Liver (tissue), 9 donors: ENCODE measurements around the gene WNK2. TPM values are rescaled to one million over a fixed set of nuclear protein-coding genes. Genes with fewer than 3 reads are reported as not detected.

Experiments used
- DNase-seq: peaks from one replicate; pipeline ENCODE4 v3.0.0-alpha.2; 2017; ENCODE audit warnings: low spot score
- H3K27ac ChIP-seq, 2 donors: one replicate each; pipeline ENCODE4 v1.7.0; 2013; ENCODE audit warnings: inconsistent platforms in 2 of 2, low read length in 2 of 2, control low read depth in 1 of 2, low read depth in 1 of 2, mild to moderate bottlenecking in 1 of 2
- H3K27me3 ChIP-seq, 4 donors: one replicate each; pipeline versions ENCODE4 v1.6.1 to v1.7.0; 2013; ENCODE audit warnings: low read length in 3 of 4, inconsistent platforms in 1 of 4, mild to moderate bottlenecking in 1 of 4, moderate library complexity in 1 of 4; ENCODE audit not compliant: control insufficient read depth in 4 of 4, insufficient read depth in 4 of 4
- H3K36me3 ChIP-seq, 4 donors: one replicate each; pipeline versions ENCODE4 v1.6.1 to v1.7.0; 2013; ENCODE audit warnings: low read length in 3 of 4, mild to moderate bottlenecking in 3 of 4, low read depth in 1 of 4, moderate library complexity in 1 of 4; ENCODE audit not compliant: control insufficient read depth in 4 of 4, insufficient read depth in 3 of 4
- H3K4me1 ChIP-seq, 4 donors: one replicate each; pipeline versions ENCODE4 v1.6.1 to v1.7.0; 2013; ENCODE audit warnings: low read length in 3 of 4, mild to moderate bottlenecking in 3 of 4, moderate library complexity in 1 of 4; ENCODE audit not compliant: control insufficient read depth in 4 of 4, insufficient read depth in 4 of 4
- H3K4me3 ChIP-seq, 3 donors: one replicate each; pipeline versions ENCODE4 v1.6.1 to v1.7.0; 2013; ENCODE audit warnings: low read length in 3 of 3, control low read depth in 1 of 3, low read depth in 1 of 3, mild to moderate bottlenecking in 1 of 3
- H3K9ac ChIP-seq, 2 donors: one replicate each; pipeline ENCODE4 v1.7.0; 2013; ENCODE audit warnings: low read length in 2 of 2, mild to moderate bottlenecking in 2 of 2, moderate library complexity in 2 of 2, control low read depth in 1 of 2, low read depth in 1 of 2
- H3K9me3 ChIP-seq, 4 donors: one replicate each; pipeline versions ENCODE4 v1.6.1 to v1.7.0; 2013; ENCODE audit warnings: low read length in 3 of 4; ENCODE audit not compliant: control insufficient read depth in 4 of 4
- EGR1 ChIP-seq, 2 donors: IDR thresholded peaks; 2 replicates each; pipeline ENCODE4 v1.6.1; 2016 to 2018; ENCODE audit warnings: antibody characterized with exemption in 2 of 2, low read depth in 2 of 2
- FOXA1 ChIP-seq: IDR thresholded peaks from 2 replicates; pipeline ENCODE4 v1.6.1; 2016; ENCODE audit warnings: antibody characterized with exemption
- FOXA2 ChIP-seq: IDR thresholded peaks from 2 replicates; pipeline ENCODE4 v1.6.1; 2016; ENCODE audit warnings: antibody characterized with exemption
- GABPA ChIP-seq, 2 donors: IDR thresholded peaks in 1 of 2; conservative IDR thresholded peaks in 1 of 2; 2 replicates each; pipeline ENCODE4 v1.6.1; 2016; ENCODE audit warnings: antibody characterized with exemption in 2 of 2, mild to moderate bottlenecking in 1 of 2, moderate library complexity in 1 of 2
- HNF4G ChIP-seq: IDR thresholded peaks from 2 replicates; pipeline ENCODE4 v1.6.1; 2016; ENCODE audit warnings: antibody characterized with exemption
- NR2F2 ChIP-seq: IDR thresholded peaks from 2 replicates; pipeline ENCODE4 v1.6.1; 2016; ENCODE audit warnings: antibody characterized with exemption
- RAD21 ChIP-seq, 2 donors: IDR thresholded peaks; 2 replicates each; pipeline ENCODE4 v1.6.1; 2016; ENCODE audit warnings: antibody characterized with exemption in 2 of 2, mild to moderate bottlenecking in 2 of 2
- SP1 ChIP-seq: IDR thresholded peaks from 2 replicates; pipeline ENCODE4 v1.6.1; 2018; ENCODE audit warnings: antibody characterized with exemption, mild to moderate bottlenecking
- TAF1 ChIP-seq: conservative IDR thresholded peaks from 2 replicates; pipeline ENCODE4 v1.6.1; 2016; ENCODE audit warnings: antibody characterized with exemption, mild to moderate bottlenecking
- YY1 ChIP-seq: IDR thresholded peaks from 2 replicates; pipeline ENCODE4 v1.6.1; 2016; ENCODE audit warnings: antibody characterized with exemption, mild to moderate bottlenecking
- WGBS: extraction: QIAGEN DNeasy Blood & Tissue Kit; methylation state at CpG from one replicate; pipeline ENCODE4 v1.1.7; 2013; 5-methylcytosine and 5-hydroxymethylcytosine counted together
- polyA plus RNA-seq, 2 donors: library from polyadenylated mRNA; stranded (reverse) in 1 of 2; unstranded in 1 of 2; fragments of 200-250 nt in 1 of 2; fragments of >200 nt in 1 of 2; fragmentation: Nextera tagmentation in 1 of 2; extraction: Ambion mirVana in 1 of 2; gene quantifications; one replicate each; pipeline versions ENCODE4 v1.2.1 to v1.2.3, GENCODE V29; 2013 to 2015
- total RNA-seq, 2 donors: library from RNA; depleted of rRNA; stranded (reverse); fragments of >200 nt; gene quantifications; one replicate each; pipeline ENCODE4 v1.2.3, GENCODE V29; 2014
- TF ChIP-seq, protein P1 (sequence below): IDR thresholded peaks from 2 replicates; pipeline ENCODE4 v1.6.1; 2016; ENCODE audit warnings: antibody characterized with exemption, mild to moderate bottlenecking
- TF ChIP-seq, protein P2 (sequence below): IDR thresholded peaks from 2 replicates; pipeline ENCODE4 v1.6.1; 2016; ENCODE audit warnings: antibody characterized with exemption
- TF ChIP-seq, protein P3 (sequence below): IDR thresholded peaks from 2 replicates; pipeline ENCODE4 v1.6.1; 2016; ENCODE audit warnings: antibody characterized with exemption
- TF ChIP-seq, protein P4 (sequence below): fragments of 150-350 bp; IDR thresholded peaks from 2 replicates; pipeline ENCODE4 v1.5.1; 2017; ENCODE audit warnings: improper control_type of control experiment, low read depth, low read length; ENCODE audit not compliant: missing input control
- donor health status: healthy.
- donor health status: healthy.
- donor health status: healthy.
- donor health status: healthy.
- donor health status: healthy.

Gene WNK2
- total and polyA plus RNA-seq, 4 donors = 0.65 to 4.4 (median 1.7) TPM

DNA sequence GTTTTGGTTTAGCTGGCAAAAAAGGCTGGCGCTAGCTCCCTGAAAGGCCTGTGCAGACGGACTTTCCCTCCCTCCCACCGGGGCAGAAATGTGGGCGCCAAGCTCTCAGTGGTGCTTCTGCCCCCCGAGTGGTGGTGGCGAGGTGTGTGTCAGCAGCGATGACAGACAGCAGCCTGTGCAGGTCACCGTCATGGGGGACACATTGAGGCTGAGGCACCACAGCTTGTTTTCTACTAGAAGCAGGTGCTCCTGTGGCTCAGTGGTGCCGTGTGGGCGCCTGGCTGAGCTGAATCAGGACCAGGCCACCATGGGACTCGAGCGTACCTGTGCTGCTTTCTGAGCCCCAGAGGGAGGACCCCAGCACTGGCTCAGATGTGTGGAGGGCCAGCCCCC, 6.2 kb downstream of the WNK2 start:
- no peaks in the 10 kb centered on the region for H3K9me3 ChIP-seq
- DNase-seq = no peak
- H3K36me3 ChIP-seq = no peaks in the 10 kb centered on the region
- no peaks in the 10 kb centered on the region for H3K4me1 ChIP-seq
- H3K9ac ChIP-seq = no peak overlapping the region
- no peak overlapping the region for H3K4me3 ChIP-seq
- no peaks in the 10 kb centered on the region for H3K27me3 ChIP-seq
- TF ChIP-seq FOXA1 (no peak), NR2F2 (no peak)
- WGBS = 74% methylated on average over 12 of the region's 12 CpGs
- H3K27ac ChIP-seq = no peak overlapping the region

DNA sequence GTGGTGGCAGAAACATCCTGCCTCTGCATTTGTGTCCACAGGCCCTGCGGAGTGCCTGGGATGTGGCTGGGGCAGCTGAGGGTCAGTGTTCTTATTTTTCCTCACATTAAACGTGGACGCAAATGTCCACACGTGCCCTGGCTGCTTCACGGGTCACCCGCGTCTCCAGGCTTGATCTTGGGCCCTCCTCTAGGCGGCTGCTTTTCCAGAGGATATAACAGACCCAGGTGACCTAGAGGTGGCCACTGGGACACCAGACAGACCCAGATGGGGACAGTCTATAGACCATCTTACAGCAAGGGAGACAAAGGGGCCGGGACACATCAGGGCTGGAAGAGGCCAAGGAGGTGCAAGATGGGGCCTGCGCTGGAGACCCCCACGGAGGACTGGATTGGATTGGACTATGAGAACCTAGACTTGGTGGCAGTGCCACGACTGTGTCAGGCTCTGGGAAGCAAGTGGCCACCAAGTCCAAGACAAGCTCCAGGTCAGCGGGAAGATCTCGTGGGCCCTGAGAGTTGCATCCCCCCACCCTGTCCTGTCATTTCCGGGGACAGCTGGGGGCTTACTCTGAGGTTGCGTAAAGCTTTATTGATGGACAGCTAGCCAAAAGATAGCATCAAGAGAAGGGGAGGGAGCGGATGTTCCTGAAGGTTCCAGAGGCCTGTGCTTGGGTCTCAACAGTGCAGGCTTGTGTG, 6.9 kb downstream of the WNK2 start:
- Histone ChIP-seq H3K9me3 (no peaks in the 10 kb centered on the region), H3K27ac (no peak overlapping the region), H3K4me3 (no peak overlapping the region), H3K36me3 (no peaks in the 10 kb centered on the region), H3K4me1 (no peaks in the 10 kb centered on the region), H3K9ac (no peak overlapping the region), H3K27me3 (no peaks in the 10 kb centered on the region)
- TF ChIP-seq FOXA1 (no peak), YY1 (no peak), RAD21 (IDR thresholded peaks at IDR 0.05) (no peak), HNF4G (no peak), EGR1 (IDR thresholded peaks at IDR 0.05; ENCODE audit: low read depth in 2 of 2) (no peak), FOXA2 (no peak), SP1 (no peak), GABPA (IDR thresholded peaks at IDR 0.05 in 1 of 2, conservative IDR thresholded peaks at IDR 0.05 in 1 of 2) (no peak)
- TF ChIP-seq, protein P1, sequence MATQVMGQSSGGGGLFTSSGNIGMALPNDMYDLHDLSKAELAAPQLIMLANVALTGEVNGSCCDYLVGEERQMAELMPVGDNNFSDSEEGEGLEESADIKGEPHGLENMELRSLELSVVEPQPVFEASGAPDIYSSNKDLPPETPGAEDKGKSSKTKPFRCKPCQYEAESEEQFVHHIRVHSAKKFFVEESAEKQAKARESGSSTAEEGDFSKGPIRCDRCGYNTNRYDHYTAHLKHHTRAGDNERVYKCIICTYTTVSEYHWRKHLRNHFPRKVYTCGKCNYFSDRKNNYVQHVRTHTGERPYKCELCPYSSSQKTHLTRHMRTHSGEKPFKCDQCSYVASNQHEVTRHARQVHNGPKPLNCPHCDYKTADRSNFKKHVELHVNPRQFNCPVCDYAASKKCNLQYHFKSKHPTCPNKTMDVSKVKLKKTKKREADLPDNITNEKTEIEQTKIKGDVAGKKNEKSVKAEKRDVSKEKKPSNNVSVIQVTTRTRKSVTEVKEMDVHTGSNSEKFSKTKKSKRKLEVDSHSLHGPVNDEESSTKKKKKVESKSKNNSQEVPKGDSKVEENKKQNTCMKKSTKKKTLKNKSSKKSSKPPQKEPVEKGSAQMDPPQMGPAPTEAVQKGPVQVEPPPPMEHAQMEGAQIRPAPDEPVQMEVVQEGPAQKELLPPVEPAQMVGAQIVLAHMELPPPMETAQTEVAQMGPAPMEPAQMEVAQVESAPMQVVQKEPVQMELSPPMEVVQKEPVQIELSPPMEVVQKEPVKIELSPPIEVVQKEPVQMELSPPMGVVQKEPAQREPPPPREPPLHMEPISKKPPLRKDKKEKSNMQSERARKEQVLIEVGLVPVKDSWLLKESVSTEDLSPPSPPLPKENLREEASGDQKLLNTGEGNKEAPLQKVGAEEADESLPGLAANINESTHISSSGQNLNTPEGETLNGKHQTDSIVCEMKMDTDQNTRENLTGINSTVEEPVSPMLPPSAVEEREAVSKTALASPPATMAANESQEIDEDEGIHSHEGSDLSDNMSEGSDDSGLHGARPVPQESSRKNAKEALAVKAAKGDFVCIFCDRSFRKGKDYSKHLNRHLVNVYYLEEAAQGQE = no peak
- TF ChIP-seq, protein P2, sequence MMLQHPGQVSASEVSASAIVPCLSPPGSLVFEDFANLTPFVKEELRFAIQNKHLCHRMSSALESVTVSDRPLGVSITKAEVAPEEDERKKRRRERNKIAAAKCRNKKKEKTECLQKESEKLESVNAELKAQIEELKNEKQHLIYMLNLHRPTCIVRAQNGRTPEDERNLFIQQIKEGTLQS = no peak
- TF ChIP-seq, protein P3, sequence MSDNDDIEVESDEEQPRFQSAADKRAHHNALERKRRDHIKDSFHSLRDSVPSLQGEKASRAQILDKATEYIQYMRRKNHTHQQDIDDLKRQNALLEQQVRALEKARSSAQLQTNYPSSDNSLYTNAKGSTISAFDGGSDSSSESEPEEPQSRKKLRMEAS = no peak
- WGBS = 88% methylated on average over 17 of the region's 17 CpGs
- DNase-seq = no peak

DNA sequence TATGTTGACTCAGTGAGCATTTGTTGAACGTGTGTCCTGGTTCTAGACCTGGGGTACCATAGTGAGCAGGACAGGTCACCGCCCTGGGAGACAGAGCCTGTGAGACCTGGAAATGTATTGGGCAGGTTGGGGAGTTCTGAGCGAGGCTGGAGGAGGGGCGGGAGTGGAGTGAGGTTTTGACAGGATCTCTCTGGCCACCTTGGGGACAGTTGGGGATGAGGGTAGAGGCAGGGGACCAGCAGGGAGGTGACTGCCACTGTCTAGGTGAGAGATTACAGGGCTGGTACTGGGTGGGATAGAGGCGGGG, 7.4 kb downstream of the WNK2 start:
- Histone ChIP-seq H3K27ac (no peak overlapping the region), H3K36me3 (no peaks in the 10 kb centered on the region), H3K9ac (no peak overlapping the region), H3K4me1 (no peaks in the 10 kb centered on the region), H3K4me3 (no peak overlapping the region), H3K9me3 (peaks cover 0 to 2% (median 0%) of the 10 kb centered on the region in 4 donors), H3K27me3 (no peaks in the 10 kb centered on the region)
- no peak for DNase-seq
- 91% methylated on average over 5 of the region's 5 CpGs for WGBS
- no peak for TF ChIP-seq NR2F2
- no peak for TF ChIP-seq YY1
- TF ChIP-seq, protein P3 = no peak
- no peak for TF ChIP-seq TAF1
- TF ChIP-seq FOXA1 = no peak
- TF ChIP-seq, protein P4, sequence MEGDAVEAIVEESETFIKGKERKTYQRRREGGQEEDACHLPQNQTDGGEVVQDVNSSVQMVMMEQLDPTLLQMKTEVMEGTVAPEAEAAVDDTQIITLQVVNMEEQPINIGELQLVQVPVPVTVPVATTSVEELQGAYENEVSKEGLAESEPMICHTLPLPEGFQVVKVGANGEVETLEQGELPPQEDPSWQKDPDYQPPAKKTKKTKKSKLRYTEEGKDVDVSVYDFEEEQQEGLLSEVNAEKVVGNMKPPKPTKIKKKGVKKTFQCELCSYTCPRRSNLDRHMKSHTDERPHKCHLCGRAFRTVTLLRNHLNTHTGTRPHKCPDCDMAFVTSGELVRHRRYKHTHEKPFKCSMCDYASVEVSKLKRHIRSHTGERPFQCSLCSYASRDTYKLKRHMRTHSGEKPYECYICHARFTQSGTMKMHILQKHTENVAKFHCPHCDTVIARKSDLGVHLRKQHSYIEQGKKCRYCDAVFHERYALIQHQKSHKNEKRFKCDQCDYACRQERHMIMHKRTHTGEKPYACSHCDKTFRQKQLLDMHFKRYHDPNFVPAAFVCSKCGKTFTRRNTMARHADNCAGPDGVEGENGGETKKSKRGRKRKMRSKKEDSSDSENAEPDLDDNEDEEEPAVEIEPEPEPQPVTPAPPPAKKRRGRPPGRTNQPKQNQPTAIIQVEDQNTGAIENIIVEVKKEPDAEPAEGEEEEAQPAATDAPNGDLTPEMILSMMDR = no peak
- no peak for TF ChIP-seq HNF4G
- TF ChIP-seq, protein P1 = no peak
- TF ChIP-seq SP1 = no peak
